HepG2 (cell line): ENCODE results near the gene TMEM129. TPM values are rescaled to one million over a fixed set of nuclear protein-coding genes. Genes with fewer than 3 reads are reported as not detected.

Source experiments
- BRD4 ChIP-seq: sonication (generic); formaldehyde crosslinking; IDR thresholded peaks from 2 replicates; pipeline ENCODE4 v1.4.0; 2020; ENCODE audit warnings: missing genetic modification reagents
- DMAP1 ChIP-seq: IDR thresholded peaks from 2 replicates; pipeline ENCODE4 v1.6.1; 2016
- GFI1 ChIP-seq: sonication (generic); formaldehyde crosslinking; IDR thresholded peaks from 2 replicates; pipeline ENCODE4 v1.5.0; 2020; ENCODE audit warnings: missing genetic modification reagents, mild to moderate bottlenecking, borderline replicate concordance
- GMEB1 ChIP-seq: sonication (generic); formaldehyde crosslinking; IDR thresholded peaks from 2 replicates; pipeline ENCODE4 v1.5.1; 2020; ENCODE audit warnings: missing genetic modification reagents, mild to moderate bottlenecking, borderline replicate concordance
- HINFP ChIP-seq: sonication (generic); formaldehyde crosslinking; IDR thresholded peaks from 2 replicates; pipeline ENCODE4 v1.4.0; 2020; ENCODE audit warnings: low read depth, mild to moderate bottlenecking, missing genetic modification reagents
- HOXA3 ChIP-seq: sonication (generic); formaldehyde crosslinking; IDR thresholded peaks from 2 replicates; pipeline ENCODE4 v1.5.0; 2020; ENCODE audit warnings: missing genetic modification reagents
- HOXD1 ChIP-seq: sonication (generic); formaldehyde crosslinking; IDR thresholded peaks from 2 replicates; pipeline ENCODE4 v1.5.0; 2020; ENCODE audit warnings: missing genetic modification reagents
- KAT8 ChIP-seq: IDR thresholded peaks from 2 replicates; pipeline ENCODE4 v1.6.1; 2016; ENCODE audit warnings: missing genetic modification reagents, missing compliant biosample characterization
- KDM6A ChIP-seq: IDR thresholded peaks from 2 replicates; pipeline ENCODE4 v1.6.1; 2016; ENCODE audit warnings: low read depth
- MZF1 ChIP-seq: sonication (generic); formaldehyde crosslinking; IDR thresholded peaks from 2 replicates; pipeline ENCODE4 v1.8.1; 2023; ENCODE audit warnings: mild to moderate bottlenecking, missing genetic modification reagents, borderline replicate concordance
- SMAD1 ChIP-seq: sonication (generic); formaldehyde crosslinking; IDR thresholded peaks from 2 replicates; pipeline ENCODE4 v1.4.0; 2020; ENCODE audit warnings: missing genetic modification reagents, low read depth, mild to moderate bottlenecking, borderline replicate concordance
- XRCC5 ChIP-seq: fragments of 200-400 bp; formaldehyde crosslinking; optimal IDR thresholded peaks from 2 replicates; pipeline ENCODE3; 2017; ENCODE audit warnings: mild to moderate bottlenecking, low read length
- ZBTB37 ChIP-seq: sonication (generic); formaldehyde crosslinking; IDR thresholded peaks from 2 replicates; pipeline ENCODE4 v1.4.0; 2020; ENCODE audit warnings: mild to moderate bottlenecking, missing genetic modification reagents
- ZNF232 ChIP-seq: sonication (generic); formaldehyde crosslinking; IDR thresholded peaks from 2 replicates; pipeline ENCODE4 v1.4.0; 2020; ENCODE audit warnings: missing genetic modification reagents, borderline replicate concordance
- ZNF274 ChIP-seq: sonication (generic); formaldehyde crosslinking; IDR thresholded peaks from 2 replicates; pipeline ENCODE4 v1.5.1; 2020; ENCODE audit warnings: mild to moderate bottlenecking, missing genetic modification reagents
- ZNF614 ChIP-seq: IDR thresholded peaks from 2 replicates; pipeline ENCODE4 v1.6.1; 2018; ENCODE audit warnings: missing biosample characterization, missing genetic modification reagents, inconsistent platforms, borderline replicate concordance
- ZNF704 ChIP-seq: sonication (generic); formaldehyde crosslinking; IDR thresholded peaks from 2 replicates; pipeline ENCODE4 v1.8.1; 2023; ENCODE audit warnings: mild to moderate bottlenecking, inconsistent platforms, moderate library complexity, missing genetic modification reagents, borderline replicate concordance
- ZNF891 ChIP-seq: sonication (generic); formaldehyde crosslinking; IDR thresholded peaks from 2 replicates; pipeline ENCODE4 v1.5.0; 2020; ENCODE audit warnings: mild to moderate bottlenecking, missing genetic modification reagents
- polyA plus RNA-seq, 8 experiments: library from polyadenylated mRNA; depleted of rRNA in 3 of 8; stranded (reverse) in 7 of 8; unstranded in 1 of 8; fragments of >200 nt; fragmentation: Illumina TruSeq in 4 of 8; extraction: Trizol in 4 of 8; gene quantifications; 2 replicates each; pipeline versions ENCODE4 v1.2.1 to v1.2.3, GENCODE V29; 2011 to 2016; ENCODE audit warnings: low read depth in 4 of 8, missing spikeins in 1 of 8, mixed read lengths in 1 of 8; ENCODE audit not compliant: insufficient read depth in 1 of 8
- total RNA-seq, 5 experiments: library from RNA; depleted of rRNA; stranded (reverse); fragments of >200 nt; fragmentation: Illumina TruSeq; extraction: Trizol; gene quantifications; 2 replicates each; pipeline ENCODE4 v1.2.3, GENCODE V29; 2016; ENCODE audit warnings: low read depth in 1 of 5
- TF ChIP-seq, protein P1 (sequence below): sonication (generic); formaldehyde crosslinking; conservative IDR thresholded peaks from 2 replicates; pipeline ENCODE4 v1.8.1; 2023; ENCODE audit warnings: missing genetic modification reagents
- TF ChIP-seq, protein P2 (sequence below): sonication (generic); IDR thresholded peaks from 2 replicates; pipeline ENCODE4 v1.6.1; 2016; ENCODE audit warnings: low read depth, borderline replicate concordance

The TMEM129 gene
- total and polyA plus RNA-seq, 2 of the 13 experiments (the other 11 are each of a cell fraction or from before 2014, with no cell fraction given) = 19.0 to 25.8 TPM

DNA sequence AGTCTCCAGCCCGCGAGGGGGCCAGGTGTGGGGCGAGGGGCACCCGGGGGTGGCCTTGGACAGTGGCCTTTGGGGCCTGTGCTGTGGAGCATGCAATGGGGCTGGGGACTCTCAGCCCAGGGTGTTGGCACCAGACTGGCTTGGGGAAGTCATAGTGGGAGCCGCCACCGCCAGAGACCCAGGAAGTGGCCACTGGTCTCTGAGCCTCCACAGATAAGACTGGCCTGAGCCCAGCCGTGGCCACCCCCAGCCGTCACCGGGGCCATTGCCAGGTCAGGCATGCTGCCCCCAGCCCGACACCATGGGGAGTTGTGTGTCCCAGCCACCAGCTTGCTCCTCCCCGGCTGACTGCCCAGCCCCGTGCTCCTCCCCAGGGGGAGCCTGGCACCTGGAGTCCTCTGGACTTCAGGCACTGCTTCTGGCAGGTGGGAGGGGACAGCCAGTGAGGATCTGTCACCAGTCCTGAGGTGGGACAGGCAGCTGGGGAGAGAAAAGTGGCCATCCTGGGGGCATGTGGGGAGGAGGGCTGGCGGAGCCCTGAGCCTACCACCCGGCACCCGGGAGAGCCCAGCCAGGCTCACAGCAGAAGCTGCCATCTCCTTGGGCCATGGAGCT, 32.7 kb upstream of the TMEM129 start (continued):
- TF ChIP-seq HINFP (CRISPR knock-in tag) (no peak), MZF1 (CRISPR knock-in tag) (0 out of 2 replicates have a peak, but pooled peaks have one; percentile 76), KDM6A (CRISPR knock-in tag) (no peak), HOXD1 (peak; percentile 37; the same call in 1 of the 2 replicates), BRD4 (CRISPR knock-in tag) (no peak), SMAD1 (CRISPR knock-in tag) (no peak), GMEB1 (CRISPR knock-in tag) (peak; percentile 35; the same call in 1 of the 2 replicates), KAT8 (CRISPR knock-in tag) (no peak), XRCC5 (no peak), ZNF232 (CRISPR knock-in tag) (no peak), ZNF891 (CRISPR knock-in tag) (peak; percentile 44; the same call in 1 of the 2 replicates), GFI1 (CRISPR knock-in tag) (peak; percentile 66), ZNF614 (CRISPR knock-in tag) (no peak), ZNF704 (CRISPR knock-in tag) (no peak), ZNF274 (CRISPR knock-in tag) (peak; percentile 59; the same call in 1 of the 2 replicates), HOXA3 (CRISPR knock-in tag) (peak; percentile 37; the same call in 1 of the 2 replicates), DMAP1 (no peak), ZBTB37 (no peak)
- TF ChIP-seq, protein P1, sequence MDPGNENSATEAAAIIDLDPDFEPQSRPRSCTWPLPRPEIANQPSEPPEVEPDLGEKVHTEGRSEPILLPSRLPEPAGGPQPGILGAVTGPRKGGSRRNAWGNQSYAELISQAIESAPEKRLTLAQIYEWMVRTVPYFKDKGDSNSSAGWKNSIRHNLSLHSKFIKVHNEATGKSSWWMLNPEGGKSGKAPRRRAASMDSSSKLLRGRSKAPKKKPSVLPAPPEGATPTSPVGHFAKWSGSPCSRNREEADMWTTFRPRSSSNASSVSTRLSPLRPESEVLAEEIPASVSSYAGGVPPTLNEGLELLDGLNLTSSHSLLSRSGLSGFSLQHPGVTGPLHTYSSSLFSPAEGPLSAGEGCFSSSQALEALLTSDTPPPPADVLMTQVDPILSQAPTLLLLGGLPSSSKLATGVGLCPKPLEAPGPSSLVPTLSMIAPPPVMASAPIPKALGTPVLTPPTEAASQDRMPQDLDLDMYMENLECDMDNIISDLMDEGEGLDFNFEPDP (CRISPR knock-in tag) = no peak
- TF ChIP-seq, protein P2, sequence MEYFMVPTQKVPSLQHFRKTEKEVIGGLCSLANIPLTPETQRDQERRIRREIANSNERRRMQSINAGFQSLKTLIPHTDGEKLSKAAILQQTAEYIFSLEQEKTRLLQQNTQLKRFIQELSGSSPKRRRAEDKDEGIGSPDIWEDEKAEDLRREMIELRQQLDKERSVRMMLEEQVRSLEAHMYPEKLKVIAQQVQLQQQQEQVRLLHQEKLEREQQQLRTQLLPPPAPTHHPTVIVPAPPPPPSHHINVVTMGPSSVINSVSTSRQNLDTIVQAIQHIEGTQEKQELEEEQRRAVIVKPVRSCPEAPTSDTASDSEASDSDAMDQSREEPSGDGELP = peak; percentile 31; the same call in 1 of the 2 replicates
